ENCODE results near the gene SDHC.
A peak's percentile ranks its signal among the peaks of the same experiment; 100 is the strongest.
"Not testable (repeated sequence)": the region's sequence is repeated elsewhere in the genome, so short reads cannot be mapped to it uniquely, and the experiment has no call there.

The SDHC gene

GRCh38 chr1:161388639-161389038 is 74.5 kb downstream of the SDHC start:
- no peak for DNase-seq (ENCODE audit: low read depth)

GRCh38 chr1:161389158-161389557 is 75.0 kb downstream of the SDHC start:
- not testable (repeated sequence) for DNase-seq (ENCODE audit: low read depth)

GRCh38 chr1:161389691-161390558 is 75.7 kb downstream of the SDHC start:
- DNase-seq (ENCODE audit: low read depth) = peak; percentile 98

GRCh38 chr1:161390559-161390858 is 76.3 kb downstream of the SDHC start:
- DNase-seq (ENCODE audit: low read depth) = no peak

GRCh38 chr1:161391136-161391535 is 77.0 kb downstream of the SDHC start:
- DNase-seq (ENCODE audit: low read depth) = not testable (repeated sequence)

GRCh38 chr1:161391611-161392010 is 77.4 kb downstream of the SDHC start:
- DNase-seq (ENCODE audit: low read depth) = no peak

GRCh38 chr1:161393151-161393550 is 79.0 kb downstream of the SDHC start:
- no peak for DNase-seq (ENCODE audit: low read depth)

GRCh38 chr1:161397038-161397437 is 82.9 kb downstream of the SDHC start:
- DNase-seq (ENCODE audit: low read depth) = not testable (repeated sequence)

GRCh38 chr1:161398900-161399256 is 84.7 kb downstream of the SDHC start:
- DNase-seq (ENCODE audit: low read depth) = no peak

GRCh38 chr1:161399257-161399998 is 85.2 kb downstream of the SDHC start:
- DNase-seq (ENCODE audit: low read depth) = peak; percentile 89

GRCh38 chr1:161402446-161402845 is 88.3 kb downstream of the SDHC start:
- DNase-seq (ENCODE audit: low read depth) = no peak

- no peak for DNase-seq (ENCODE audit: low read depth)
Measured at GRCh38 chr1:161404051-161404597, 89.9 kb downstream of the SDHC start.

- not testable (repeated sequence) for DNase-seq (ENCODE audit: low read depth)
Measured at GRCh38 chr1:161406551-161406950, 92.4 kb downstream of the SDHC start.

- no peak for DNase-seq (ENCODE audit: low read depth)
Measured at GRCh38 chr1:161407451-161407985, 93.3 kb downstream of the SDHC start.

- no peak for DNase-seq (ENCODE audit: low read depth)
Measured at GRCh38 chr1:161408429-161409052, 94.4 kb downstream of the SDHC start.

GRCh38 chr1:161409848-161410635 is 95.9 kb downstream of the SDHC start:
- not testable (repeated sequence) for DNase-seq (ENCODE audit: low read depth)

GRCh38 chr1:161410636-161410970 is 96.4 kb downstream of the SDHC start:
- not testable (repeated sequence) for DNase-seq (ENCODE audit: low read depth)

Measured in iris pigment epithelial cell (primary cell).